NK-92 (cell line): Measurements from ENCODE around the gene TCAP.

Experiments
- DNase-seq: peaks from one replicate; lab custom pipeline; 2025; ENCODE audit not compliant: unreplicated experiment; lab: John Stamatoyannopoulos, UW

The TCAP gene

GRCh38 chr17:39666231-39666600 is 1.1 kb downstream of the TCAP start:
- DNase-seq: no peak

- DNase-seq: no peak
Observed at GRCh38 chr17:39666601-39667261, 1.6 kb downstream of the TCAP start.

GRCh38 chr17:39667262-39667944 is 2.3 kb downstream of the TCAP start:
- no peak for DNase-seq

DNA sequence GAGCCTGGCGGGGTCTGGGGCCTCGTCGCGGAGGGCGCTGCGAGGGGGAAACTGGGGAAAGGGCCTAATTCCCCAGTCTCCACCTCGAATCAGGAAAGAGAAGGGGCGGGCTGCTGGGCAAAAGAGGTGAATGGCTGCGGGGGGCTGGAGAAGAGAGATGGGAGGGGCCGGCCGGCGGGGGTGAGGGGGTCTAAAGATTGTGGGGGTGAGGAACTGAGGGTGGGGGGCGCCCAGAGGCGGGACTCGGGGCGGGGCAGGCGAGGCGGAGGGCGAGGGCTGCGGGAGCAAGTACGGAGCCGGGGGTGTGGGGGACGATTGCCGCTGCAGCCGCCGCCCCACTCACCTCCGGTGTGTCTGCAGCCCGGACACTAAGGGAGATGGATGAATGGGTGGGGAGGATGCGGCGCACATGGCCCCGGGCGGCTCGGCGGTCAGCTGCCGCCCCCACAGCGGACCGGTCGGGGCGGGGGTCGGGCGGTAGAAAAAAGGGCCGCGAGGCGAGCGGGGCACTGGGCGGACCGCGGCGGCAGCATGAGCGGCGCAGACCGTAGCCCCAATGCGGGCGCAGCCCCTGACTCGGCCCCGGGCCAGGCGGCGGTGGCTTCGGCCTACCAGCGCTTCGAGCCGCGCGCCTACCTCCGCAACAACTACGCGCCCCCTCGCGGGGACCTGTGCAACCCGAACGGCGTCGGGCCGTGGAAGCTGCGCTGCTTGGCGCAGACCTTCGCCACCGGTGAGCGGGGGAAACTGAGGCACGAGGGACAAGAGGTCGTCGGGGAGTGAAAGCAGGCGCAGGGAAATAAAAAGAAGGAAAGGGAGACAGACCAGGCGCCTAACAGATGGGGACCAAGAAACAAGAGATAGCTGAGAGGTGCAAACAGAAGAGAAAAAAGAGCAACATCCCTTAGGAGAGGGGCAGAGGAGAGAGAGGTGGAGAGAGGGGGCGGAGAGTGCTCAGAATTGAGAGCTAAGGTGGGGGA is 3.1 kb downstream of the TCAP start, which contains the start of gene PNMT:
Gene PNMT (plus strand): TSS at position 509 of the 980 bp plus-strand sequence. CDS start 23 bp downstream, at position 532.
- DNase-seq: no peak

DNA sequence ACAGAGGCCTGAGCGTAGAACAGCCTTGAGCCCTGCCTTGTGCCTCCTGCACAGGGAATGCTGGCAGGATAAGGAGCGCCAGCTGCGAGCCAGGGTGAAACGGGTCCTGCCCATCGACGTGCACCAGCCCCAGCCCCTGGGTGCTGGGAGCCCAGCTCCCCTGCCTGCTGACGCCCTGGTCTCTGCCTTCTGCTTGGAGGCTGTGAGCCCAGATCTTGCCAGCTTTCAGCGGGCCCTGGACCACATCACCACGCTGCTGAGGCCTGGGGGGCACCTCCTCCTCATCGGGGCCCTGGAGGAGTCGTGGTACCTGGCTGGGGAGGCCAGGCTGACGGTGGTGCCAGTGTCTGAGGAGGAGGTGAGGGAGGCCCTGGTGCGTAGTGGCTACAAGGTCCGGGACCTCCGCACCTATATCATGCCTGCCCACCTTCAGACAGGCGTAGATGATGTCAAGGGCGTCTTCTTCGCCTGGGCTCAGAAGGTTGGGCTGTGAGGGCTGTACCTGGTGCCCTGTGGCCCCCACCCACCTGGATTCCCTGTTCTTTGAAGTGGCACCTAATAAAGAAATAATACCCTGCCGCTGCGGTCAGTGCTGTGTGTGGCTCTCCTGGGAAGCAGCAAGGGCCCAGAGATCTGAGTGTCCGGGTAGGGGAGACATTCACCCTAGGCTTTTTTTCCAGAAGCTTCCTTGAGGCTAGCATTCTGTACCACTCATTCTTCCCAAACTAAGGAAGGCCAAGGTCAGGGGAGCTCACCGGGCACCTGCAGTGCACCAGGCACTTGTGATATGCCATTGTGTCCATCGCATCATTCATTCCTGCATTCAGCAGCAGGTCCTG is 5.0 kb downstream of the TCAP start:
- no peak for DNase-seq

DNA sequence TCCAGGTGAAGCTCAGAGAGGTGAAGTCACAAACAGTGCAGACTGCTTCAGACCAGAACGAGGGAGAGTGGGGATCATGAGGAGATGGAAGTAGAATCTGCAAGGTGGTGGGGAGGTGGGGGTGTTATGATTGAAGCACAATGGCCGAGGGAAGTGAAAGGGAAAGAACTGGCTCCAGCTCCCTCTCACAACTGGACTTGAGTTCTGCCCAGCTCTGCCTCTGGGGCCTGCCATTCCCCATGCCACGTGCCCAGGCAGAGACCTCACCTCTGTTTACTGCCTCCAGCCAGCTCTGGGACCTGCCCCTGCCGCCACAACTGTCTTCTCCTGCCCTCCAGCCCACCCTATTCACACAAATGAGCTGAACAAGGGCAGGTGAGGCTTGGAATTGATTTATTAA is 5.6 kb downstream of the TCAP start:
- DNase-seq: no peak

DNA sequence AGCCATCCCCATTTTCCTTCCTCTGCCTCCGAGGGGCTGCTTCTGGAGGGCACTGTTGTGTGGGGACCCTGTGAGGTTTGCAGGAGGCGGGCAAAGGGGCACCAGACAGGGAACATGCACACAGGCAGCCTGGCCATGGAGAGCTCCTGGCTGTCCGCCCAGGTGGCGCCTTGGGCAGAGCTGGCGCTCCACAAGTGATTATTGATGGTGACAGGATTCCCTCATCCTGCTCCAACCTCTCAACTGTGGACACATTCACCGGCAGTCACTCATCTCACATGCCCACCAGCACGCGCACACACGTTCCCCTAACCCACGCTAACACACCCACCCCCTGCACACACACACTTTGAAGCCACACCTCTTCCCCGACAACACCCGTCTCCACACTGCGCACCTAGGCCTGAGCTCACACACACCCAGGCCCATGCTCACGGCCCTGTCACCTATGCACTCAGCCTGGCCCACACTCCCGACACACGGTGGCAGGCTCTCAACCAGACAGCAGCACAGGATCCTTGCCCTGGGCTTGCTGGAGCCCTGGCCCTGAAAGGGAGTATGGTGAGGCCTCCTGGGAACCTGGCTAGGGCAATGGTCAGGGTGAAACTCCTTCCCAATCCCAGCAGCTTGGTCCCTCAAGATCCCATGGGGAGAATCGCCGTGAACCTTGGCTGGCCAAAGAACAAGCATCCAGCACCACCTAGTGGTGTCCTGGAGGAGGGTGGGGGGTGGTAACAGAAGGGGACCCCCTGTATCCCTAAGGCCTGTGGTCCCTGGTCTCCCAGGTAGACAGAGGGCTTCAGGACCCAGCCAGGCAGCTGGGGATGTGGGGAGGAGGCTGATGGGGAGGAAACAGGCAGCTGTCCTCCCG is 6.7 kb downstream of the TCAP start:
- no peak for DNase-seq

DNA sequence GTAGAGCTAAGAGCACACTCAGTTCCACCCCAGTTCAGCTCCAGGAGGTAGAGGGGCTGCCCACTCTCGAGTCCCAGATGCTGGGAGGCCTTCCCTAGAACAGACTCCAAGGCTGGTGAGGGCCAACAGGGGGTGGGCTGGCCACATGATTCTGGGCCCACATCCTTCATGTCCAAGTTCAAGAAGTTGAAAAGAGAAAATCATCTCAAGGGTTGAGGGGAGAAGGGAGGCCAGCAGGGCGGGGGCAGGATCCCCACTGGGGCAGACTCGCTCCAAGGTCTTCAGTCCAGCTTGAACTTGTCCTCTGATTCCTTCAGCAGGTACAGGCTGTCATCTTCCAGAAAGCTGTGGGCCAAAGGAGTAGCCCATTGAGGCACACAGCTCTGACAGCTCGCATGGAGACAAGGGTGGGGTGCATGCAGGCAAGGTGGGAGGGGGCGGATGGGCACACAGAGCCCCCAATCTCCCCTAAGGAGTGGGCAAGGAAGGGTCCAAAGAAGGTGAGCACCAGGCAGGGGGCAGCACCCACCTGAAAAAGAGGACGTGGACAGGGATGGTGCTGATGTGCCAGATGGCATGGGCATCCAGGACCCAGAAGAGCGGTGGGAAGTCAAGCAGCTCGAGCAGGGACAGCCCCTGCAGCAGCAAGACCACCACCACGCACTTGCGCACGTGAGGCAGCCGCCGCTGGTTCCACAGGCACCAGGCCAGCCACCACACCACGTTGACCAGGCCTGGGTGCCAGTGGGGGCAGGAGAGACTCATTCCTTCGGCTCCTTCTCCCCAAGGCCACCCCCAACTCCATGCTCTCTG is 7.6 kb downstream of the TCAP start:
- DNase-seq: no peak

GRCh38 chr17:39673335-39674081 is 8.4 kb downstream of the TCAP start:
- DNase-seq: no peak

DNA sequence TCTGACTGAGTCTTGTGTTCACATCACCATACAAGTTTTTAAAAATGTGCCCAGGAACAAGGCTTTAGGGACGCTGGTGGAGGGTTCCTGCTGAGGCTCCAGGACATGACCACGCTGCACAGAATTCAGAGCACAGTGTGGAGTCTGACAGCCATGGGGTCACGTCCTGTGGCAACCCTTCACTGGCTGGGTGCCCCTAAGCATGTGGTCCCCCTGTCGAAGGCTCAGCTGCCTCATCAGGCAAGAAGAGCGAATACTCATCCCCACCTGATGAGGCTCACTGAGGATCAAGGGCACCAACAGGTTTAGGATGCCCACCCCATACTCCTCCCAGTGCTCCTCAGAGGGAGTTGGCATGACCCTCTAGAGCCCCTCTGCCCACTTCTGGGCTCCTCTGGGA is 9.0 kb downstream of the TCAP start:
- no peak for DNase-seq

DNA sequence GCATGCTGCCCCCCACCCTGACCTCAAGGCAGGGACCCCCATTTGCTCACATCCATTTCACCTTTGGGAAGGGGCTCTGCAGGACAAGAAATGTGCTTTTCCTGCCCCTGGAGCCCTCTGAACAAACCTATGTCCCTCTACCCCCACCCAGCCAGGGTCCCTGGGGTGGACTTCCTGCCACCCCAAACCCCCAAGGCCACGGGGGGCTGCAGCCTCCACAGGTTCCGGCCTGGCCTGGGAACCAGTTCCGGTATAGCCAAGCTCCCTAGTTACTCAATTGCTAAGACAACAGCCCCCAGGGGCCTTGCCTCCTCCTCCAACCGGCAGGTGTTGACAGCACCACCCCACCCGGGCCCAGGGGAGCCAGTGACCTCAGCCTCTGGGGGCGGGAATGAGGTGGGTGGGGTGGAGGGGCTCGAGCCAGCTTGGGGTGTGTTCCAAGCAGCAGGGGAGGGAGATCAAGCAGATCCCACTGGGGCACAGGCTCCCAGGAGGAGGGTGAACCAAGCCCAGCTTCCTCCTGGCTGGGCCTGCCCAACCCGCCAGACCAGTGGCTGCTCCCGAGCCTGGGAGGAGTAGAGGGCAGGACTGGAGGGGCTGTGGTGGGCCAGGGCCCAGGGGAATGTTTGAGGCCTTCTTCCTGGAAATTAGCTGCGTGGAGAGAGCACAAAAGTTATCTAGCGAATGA is 9.7 kb downstream of the TCAP start:
- DNase-seq: no peak

GRCh38 chr17:39675390-39676082 is 10.4 kb downstream of the TCAP start:
- no peak for DNase-seq

- no peak for DNase-seq
Observed at GRCh38 chr17:39676198-39676819, 11.2 kb downstream of the TCAP start.

DNA sequence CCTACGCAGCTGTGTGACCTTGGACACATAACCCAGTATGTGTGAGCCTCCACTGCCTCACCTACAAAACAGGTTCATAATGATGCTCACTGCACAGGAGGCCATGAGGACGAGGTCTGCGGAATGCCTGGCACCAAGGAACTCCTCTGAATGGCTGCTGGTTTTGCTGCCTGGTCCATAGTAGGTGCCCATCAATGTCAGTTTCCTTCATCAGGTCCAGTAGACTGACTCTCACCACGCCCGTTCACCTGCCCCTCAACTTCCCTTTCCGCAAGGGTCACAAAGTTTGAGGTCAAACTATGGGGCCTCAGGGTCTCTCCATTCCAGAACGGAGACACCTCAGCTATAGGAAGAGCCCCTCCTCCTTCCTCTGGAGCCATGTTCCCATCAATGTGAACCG is 11.9 kb downstream of the TCAP start:
- no peak for DNase-seq

GRCh38 chr17:39677542-39678339 is 12.6 kb downstream of the TCAP start:
- DNase-seq: no peak
